Measurements from ENCODE around the gene RXFP1.

The RXFP1 gene

DNA sequence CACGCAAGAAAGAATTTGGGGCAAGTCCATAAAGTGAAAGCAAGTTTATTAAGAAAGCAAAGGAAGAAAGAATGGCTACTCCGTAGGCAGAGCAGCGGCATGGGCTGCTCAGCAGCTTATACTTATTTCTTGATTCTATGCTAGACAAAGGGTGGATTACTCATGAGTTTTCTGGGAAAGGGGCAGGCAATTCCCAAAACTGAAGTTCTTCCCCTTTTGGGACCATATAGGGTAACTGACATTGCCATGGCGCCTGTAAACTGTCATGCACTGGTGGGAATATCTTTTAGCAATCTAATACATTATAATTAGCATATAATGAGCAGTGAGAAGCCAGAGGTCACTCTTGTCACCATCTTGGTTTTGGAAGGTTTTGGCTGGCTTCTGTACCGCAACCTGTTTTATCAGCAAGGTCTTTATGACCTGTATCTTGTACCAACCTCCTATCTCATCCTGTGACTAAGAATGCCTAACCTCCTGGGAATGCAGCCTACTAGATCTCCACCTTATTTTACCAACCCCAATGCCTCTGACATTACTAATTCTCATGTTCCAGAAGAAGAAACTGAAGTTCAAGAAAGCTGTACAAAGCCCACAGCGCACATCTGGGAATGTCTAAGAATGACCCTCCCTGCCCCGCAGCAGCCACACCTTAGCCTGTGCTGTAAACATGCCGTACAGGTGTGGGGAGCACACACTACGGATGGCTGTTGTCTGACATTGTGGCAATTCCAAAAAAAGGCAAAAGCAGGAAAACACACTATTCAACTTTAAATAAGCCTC lies 18.6 kb downstream of the RXFP1 start:
- Histone ChIP-seq H3K27me3 (ENCODE audit: insufficient read depth, low read length, poor library complexity) (no peaks in the 10 kb centered on the region), H3K4me3 (ENCODE audit: low read depth in 1 of 2, low read length in 2 of 2) (no peak overlapping the region), H3K36me3 (ENCODE audit: insufficient read depth, low read length) (no peaks in the 10 kb centered on the region), H2AFZ (ENCODE audit: low read depth, low read length) (no peak overlapping the region), H3K9me3 (ENCODE audit: insufficient read depth, low read length, severe bottlenecking) (no peaks in the 10 kb centered on the region), H3K9ac (ENCODE audit: low read depth, low read length) (no peak overlapping the region), H3K4me1 (ENCODE audit: insufficient read depth, low read length) (no peaks in the 10 kb centered on the region), H3K4me2 (ENCODE audit: insufficient read depth, low read length) (no peak overlapping the region), H3K79me2 (ENCODE audit: insufficient read depth, low read length) (no peaks in the 10 kb centered on the region), H3K27ac (ENCODE audit: low read length) (no peak overlapping the region), H4K20me1 (ENCODE audit: insufficient read depth, low read length) (no peaks in the 10 kb centered on the region)
- TF ChIP-seq, protein P1, sequence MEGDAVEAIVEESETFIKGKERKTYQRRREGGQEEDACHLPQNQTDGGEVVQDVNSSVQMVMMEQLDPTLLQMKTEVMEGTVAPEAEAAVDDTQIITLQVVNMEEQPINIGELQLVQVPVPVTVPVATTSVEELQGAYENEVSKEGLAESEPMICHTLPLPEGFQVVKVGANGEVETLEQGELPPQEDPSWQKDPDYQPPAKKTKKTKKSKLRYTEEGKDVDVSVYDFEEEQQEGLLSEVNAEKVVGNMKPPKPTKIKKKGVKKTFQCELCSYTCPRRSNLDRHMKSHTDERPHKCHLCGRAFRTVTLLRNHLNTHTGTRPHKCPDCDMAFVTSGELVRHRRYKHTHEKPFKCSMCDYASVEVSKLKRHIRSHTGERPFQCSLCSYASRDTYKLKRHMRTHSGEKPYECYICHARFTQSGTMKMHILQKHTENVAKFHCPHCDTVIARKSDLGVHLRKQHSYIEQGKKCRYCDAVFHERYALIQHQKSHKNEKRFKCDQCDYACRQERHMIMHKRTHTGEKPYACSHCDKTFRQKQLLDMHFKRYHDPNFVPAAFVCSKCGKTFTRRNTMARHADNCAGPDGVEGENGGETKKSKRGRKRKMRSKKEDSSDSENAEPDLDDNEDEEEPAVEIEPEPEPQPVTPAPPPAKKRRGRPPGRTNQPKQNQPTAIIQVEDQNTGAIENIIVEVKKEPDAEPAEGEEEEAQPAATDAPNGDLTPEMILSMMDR (IDR thresholded peaks at IDR 0.05; ENCODE audit: borderline replicate concordance, extremely low read depth, low read length, poor library complexity, severe bottlenecking): no peak
- no peak for TF ChIP-seq EZH2 (IDR thresholded peaks at IDR 0.05; ENCODE audit: borderline replicate concordance, low read depth, low read length, severe bottlenecking)
- DNase-seq: no peak
- no peak for ATAC-seq (ENCODE audit: insufficient read depth, low read depth)

DNA sequence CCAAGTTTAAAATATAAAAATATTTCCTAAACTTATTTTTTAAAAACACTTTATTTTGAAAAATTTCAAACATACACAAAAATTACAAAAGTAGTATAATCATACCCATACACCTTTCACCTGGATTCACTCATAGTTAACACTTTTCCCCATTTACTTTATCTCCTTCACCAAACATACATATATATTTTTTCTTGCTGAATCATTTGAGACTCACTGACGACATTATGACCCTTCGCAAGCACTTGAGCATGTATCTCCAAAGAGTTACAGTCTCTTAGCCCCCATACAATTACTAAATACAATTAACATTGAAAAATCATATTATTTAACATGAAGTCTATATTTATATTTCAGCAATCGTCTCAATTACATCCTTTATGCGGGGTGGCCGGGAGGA lies 19.8 kb downstream of the RXFP1 start:
- Histone ChIP-seq H3K9ac (ENCODE audit: low read depth, low read length) (no peak overlapping the region), H3K4me3 (ENCODE audit: low read depth in 1 of 2, low read length in 2 of 2) (no peak overlapping the region), H4K20me1 (ENCODE audit: insufficient read depth, low read length) (no peaks in the 10 kb centered on the region), H3K27ac (ENCODE audit: low read length) (no peak overlapping the region), H3K79me2 (ENCODE audit: insufficient read depth, low read length) (no peaks in the 10 kb centered on the region), H3K36me3 (ENCODE audit: insufficient read depth, low read length) (no peaks in the 10 kb centered on the region), H2AFZ (ENCODE audit: low read depth, low read length) (no peak overlapping the region), H3K4me1 (ENCODE audit: insufficient read depth, low read length) (no peaks in the 10 kb centered on the region), H3K4me2 (ENCODE audit: insufficient read depth, low read length) (no peak overlapping the region), H3K9me3 (ENCODE audit: insufficient read depth, low read length, severe bottlenecking) (no peaks in the 10 kb centered on the region), H3K27me3 (ENCODE audit: insufficient read depth, low read length, poor library complexity) (no peaks in the 10 kb centered on the region)
- ATAC-seq (ENCODE audit: insufficient read depth, low read depth): no peak
- DNase-seq: no peak
- no peak for TF ChIP-seq EZH2 (IDR thresholded peaks at IDR 0.05; ENCODE audit: borderline replicate concordance, low read depth, low read length, severe bottlenecking)
- TF ChIP-seq, protein P1 (IDR thresholded peaks at IDR 0.05; ENCODE audit: borderline replicate concordance, extremely low read depth, low read length, poor library complexity, severe bottlenecking): no peak

DNA sequence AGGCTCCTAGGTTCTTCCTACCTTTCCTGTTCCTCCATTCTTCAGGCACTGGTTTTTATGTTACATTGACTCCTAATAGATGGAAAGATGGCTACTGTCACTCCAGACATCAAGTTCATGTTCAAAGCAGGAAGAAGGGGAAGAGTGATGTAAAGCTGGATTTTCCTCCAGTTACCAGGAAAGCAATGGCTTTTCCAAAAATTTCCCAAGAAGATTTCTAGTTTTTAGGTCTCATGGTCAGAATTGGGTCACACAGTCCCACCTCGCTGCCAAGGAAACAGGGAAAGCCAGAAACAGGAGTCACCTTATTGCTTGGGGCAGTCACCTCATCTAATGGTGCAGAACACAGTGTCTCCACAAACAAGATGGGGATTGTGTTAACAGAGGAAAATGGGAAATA lies 21.5 kb downstream of the RXFP1 start:
- Histone ChIP-seq H3K4me3 (ENCODE audit: low read depth in 1 of 2, low read length in 2 of 2) (no peak overlapping the region), H3K4me2 (ENCODE audit: insufficient read depth, low read length) (no peak overlapping the region), H3K9me3 (ENCODE audit: insufficient read depth, low read length, severe bottlenecking) (no peaks in the 10 kb centered on the region), H3K4me1 (ENCODE audit: insufficient read depth, low read length) (no peaks in the 10 kb centered on the region), H2AFZ (ENCODE audit: low read depth, low read length) (no peak overlapping the region), H3K79me2 (ENCODE audit: insufficient read depth, low read length) (no peaks in the 10 kb centered on the region), H3K9ac (ENCODE audit: low read depth, low read length) (no peak overlapping the region), H3K36me3 (ENCODE audit: insufficient read depth, low read length) (no peaks in the 10 kb centered on the region), H3K27me3 (ENCODE audit: insufficient read depth, low read length, poor library complexity) (no peaks in the 10 kb centered on the region), H4K20me1 (ENCODE audit: insufficient read depth, low read length) (no peaks in the 10 kb centered on the region), H3K27ac (ENCODE audit: low read length) (no peak overlapping the region)
- ATAC-seq (ENCODE audit: insufficient read depth, low read depth): no peak
- no peak for TF ChIP-seq EZH2 (IDR thresholded peaks at IDR 0.05; ENCODE audit: borderline replicate concordance, low read depth, low read length, severe bottlenecking)
- TF ChIP-seq, protein P1 (IDR thresholded peaks at IDR 0.05; ENCODE audit: borderline replicate concordance, extremely low read depth, low read length, poor library complexity, severe bottlenecking): no peak
- no peak for DNase-seq

Data from DND-41 (cell line).